ENCODE measurements around the gene TMEM52B.

DNA sequence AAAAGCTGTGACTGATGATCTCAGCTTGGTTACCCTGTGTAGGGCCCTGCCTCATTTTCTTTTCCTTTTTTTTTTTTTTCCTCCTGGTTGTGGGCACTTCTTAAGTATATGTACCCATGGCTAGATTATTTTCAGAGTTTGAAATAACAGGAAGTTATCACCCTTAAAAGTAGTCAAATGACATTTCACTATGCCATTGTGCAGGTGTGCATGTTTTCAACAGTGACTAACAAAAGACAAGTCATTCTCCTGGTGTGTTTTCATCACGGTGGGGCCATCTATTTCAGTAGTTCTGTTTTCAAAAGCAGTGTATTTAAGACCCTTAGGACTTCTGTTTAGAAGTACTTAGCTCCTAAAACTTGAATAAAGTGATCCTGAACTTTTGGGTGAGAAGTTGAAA is 48.8 kb downstream of the TMEM52B start:
- TF ChIP-seq, protein P1, sequence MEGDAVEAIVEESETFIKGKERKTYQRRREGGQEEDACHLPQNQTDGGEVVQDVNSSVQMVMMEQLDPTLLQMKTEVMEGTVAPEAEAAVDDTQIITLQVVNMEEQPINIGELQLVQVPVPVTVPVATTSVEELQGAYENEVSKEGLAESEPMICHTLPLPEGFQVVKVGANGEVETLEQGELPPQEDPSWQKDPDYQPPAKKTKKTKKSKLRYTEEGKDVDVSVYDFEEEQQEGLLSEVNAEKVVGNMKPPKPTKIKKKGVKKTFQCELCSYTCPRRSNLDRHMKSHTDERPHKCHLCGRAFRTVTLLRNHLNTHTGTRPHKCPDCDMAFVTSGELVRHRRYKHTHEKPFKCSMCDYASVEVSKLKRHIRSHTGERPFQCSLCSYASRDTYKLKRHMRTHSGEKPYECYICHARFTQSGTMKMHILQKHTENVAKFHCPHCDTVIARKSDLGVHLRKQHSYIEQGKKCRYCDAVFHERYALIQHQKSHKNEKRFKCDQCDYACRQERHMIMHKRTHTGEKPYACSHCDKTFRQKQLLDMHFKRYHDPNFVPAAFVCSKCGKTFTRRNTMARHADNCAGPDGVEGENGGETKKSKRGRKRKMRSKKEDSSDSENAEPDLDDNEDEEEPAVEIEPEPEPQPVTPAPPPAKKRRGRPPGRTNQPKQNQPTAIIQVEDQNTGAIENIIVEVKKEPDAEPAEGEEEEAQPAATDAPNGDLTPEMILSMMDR (IDR thresholded peaks at IDR 0.05 in 4 of 5, conservative IDR thresholded peaks at IDR 0.05 in 1 of 5), result no peak
- TF ChIP-seq POLR2A (IDR thresholded peaks at IDR 0.05), result no peak
